ENCODE data around the gene TMEM87B.

The TMEM87B gene

DNA sequence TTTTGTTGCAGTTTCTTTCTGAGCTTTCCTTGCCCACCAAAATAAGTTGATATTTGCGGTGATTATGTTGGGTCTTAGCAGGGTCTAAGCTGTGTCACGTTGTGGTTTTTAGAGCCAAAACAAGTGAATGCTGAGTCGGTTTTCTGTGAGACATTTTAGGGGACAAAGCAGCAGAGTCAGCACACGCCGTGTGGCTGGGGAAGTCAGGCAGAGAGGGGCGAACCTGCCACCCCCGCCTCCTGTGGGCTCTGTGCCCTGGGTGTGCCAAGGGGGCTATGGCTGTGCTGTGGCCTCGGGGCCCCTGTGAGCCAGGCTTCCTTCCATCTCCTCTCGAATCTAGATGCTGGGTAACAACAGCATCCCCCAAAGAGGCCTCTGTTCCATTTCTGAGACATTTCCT, 30.8 kb upstream of the TMEM87B start:
- in situ Hi-C loops (cut with HindIII; ENCODE audit: low sequenced_read_pairs): no loop called here
- H3K4me3 ChIP-seq (ENCODE audit: low read depth, low read length): no peak overlapping the region
- no peak for DNase-seq (ENCODE audit: low read depth, low spot score)
- TF ChIP-seq, protein P1, sequence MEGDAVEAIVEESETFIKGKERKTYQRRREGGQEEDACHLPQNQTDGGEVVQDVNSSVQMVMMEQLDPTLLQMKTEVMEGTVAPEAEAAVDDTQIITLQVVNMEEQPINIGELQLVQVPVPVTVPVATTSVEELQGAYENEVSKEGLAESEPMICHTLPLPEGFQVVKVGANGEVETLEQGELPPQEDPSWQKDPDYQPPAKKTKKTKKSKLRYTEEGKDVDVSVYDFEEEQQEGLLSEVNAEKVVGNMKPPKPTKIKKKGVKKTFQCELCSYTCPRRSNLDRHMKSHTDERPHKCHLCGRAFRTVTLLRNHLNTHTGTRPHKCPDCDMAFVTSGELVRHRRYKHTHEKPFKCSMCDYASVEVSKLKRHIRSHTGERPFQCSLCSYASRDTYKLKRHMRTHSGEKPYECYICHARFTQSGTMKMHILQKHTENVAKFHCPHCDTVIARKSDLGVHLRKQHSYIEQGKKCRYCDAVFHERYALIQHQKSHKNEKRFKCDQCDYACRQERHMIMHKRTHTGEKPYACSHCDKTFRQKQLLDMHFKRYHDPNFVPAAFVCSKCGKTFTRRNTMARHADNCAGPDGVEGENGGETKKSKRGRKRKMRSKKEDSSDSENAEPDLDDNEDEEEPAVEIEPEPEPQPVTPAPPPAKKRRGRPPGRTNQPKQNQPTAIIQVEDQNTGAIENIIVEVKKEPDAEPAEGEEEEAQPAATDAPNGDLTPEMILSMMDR (IDR thresholded peaks at IDR 0.05; ENCODE audit: low read depth, low read length): no peak

DNA sequence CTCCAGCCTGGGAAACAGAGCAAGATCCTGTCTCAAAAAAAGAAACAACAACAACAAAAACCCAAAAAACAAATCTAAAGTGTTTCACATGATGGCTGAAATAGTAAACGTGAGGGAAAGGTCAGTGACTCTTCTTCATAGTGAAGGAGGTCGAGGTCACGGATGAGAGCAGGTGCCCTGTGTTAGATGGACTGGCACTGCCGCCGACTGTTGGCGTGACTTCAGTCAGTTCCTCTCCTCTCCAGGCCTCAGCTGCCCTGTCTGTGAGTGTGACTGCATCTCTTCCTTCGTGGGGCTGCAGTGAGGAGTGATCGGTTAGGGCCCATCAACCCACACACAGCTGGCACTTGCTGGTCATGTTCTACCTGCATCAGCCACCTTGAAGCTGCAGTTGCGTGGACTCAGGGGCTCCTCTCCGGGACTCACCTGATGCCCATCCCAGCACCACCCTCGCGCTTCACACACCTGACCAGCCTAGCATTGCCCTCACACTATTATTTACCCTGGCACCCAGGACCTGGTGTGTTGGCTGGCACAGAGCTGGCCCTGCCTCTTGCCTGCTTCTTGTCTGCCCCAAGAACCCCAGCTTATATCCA, 30.1 kb upstream of the TMEM87B start:
- DNase-seq (ENCODE audit: low read depth, low spot score): no peak
- H3K4me3 ChIP-seq (ENCODE audit: low read depth, low read length): no peak overlapping the region

DNA sequence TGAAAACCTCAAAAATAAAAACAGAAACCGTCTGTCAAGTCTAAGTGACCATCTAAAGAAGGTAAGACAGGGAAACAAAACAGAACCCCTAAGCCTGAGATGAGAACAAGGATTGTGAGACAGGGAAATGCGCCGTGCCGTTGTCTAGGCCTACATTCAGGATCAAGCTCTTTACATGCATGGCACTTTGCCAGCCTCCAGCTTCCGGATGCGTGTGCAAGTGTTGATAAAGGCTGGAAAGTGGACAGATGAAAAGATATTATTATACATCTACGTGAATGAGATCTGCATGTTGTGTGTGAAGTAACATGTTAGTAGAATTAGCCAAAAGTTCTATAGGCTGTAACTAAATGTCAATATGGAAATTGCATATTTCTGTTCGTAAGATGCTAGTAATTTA, 28.6 kb upstream of the TMEM87B start:
- DNase-seq (ENCODE audit: low read depth, low spot score): no peak
- TF ChIP-seq, protein P1 (IDR thresholded peaks at IDR 0.05; ENCODE audit: low read depth, low read length): no peak
- in situ Hi-C loops (cut with HindIII; ENCODE audit: low sequenced_read_pairs): no loop called here
- H3K4me3 ChIP-seq (ENCODE audit: low read depth, low read length): no peak overlapping the region

More for the DNA sequence above, 30.1 kb upstream of the TMEM87B start:
- TF ChIP-seq, protein P1 (IDR thresholded peaks at IDR 0.05; ENCODE audit: low read depth, low read length): no peak
- in situ Hi-C loops (cut with HindIII; ENCODE audit: low sequenced_read_pairs): no loop called here

DNA sequence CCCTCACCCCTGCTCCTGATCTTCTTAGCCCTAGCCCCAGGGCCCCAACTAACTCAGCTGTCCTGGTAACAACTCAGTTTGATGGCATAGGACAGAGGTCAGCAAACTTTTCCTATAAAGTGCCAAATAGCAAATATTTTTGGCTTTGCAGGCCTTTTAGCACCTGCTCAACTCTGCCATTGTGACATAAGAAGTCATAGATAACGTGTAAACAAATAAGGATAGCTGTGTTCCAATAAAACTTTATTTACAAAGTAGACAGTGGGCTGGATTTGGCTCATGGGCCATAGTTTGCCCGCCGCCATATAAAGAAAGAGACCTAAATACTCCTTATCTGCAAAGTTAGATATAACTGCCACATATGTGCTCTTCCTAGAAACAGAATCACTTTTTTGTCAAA, 27.3 kb upstream of the TMEM87B start:
- H3K4me3 ChIP-seq (ENCODE audit: low read depth, low read length): no peak overlapping the region
- in situ Hi-C loops (cut with HindIII; ENCODE audit: low sequenced_read_pairs): no loop called here
- TF ChIP-seq, protein P1 (IDR thresholded peaks at IDR 0.05; ENCODE audit: low read depth, low read length): no peak
- no peak for DNase-seq (ENCODE audit: low read depth, low spot score)

DNA sequence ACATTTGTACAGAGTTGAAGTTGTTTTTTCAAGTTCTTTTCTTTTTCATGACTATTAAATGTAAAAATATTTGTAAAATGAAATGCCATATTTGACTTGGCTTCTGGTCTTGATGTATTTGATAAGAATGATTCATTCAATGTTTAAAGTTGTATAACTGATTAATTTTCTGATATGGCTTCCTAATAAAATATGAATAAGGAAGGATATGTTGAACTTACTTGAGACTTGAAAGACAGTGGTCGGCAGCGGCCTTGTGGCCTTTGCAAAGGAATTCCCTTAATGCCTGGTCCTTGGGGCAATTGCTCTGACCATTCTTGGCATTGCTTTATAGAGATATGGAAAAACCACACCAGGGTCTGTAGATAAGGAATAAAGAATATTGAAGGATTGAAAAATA, 25.9 kb upstream of the TMEM87B start:
- DNase-seq (ENCODE audit: low read depth, low spot score): no peak
- no peak overlapping the region for H3K4me3 ChIP-seq (ENCODE audit: low read depth, low read length)
- in situ Hi-C loops (cut with HindIII; ENCODE audit: low sequenced_read_pairs): no loop called here
- TF ChIP-seq, protein P1 (IDR thresholded peaks at IDR 0.05; ENCODE audit: low read depth, low read length): no peak

DNA sequence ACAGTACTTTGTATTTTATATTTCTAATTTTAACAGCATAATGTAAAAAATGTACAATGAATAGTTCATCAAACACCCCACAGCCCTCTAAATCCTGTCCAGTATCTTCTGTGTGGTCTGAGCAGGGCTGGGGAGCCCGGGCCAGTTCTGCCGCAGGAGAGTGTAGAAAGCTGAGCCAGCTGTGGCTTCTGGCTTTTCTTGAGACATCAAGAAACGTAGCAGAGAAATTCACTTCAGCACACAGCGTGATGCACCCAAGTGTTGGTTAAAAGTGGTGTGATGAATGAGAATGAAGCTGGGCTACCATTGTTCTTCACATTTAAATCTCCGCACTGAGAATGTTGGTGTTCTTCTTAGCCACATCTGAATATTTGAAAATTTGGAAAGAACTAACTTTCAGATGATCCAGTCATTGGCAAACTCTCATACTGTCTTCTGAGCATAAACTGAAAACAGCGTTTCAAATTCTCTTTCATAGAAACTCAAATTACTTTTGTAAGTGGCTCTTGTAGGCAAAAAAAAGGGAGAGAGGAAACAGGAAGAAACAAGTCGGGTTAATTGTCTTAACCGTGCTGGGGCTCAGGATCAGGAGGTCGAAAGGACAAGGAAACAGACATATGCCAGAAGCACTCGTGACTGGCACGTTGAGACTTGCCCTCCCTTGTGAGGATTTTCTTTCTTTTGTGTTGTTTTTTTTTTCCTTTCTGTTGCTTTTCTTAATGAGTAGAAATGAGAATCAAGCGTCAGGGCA, 23.4 kb upstream of the TMEM87B start:
- H3K4me3 ChIP-seq (ENCODE audit: low read depth, low read length): no peak overlapping the region
- TF ChIP-seq, protein P1 (IDR thresholded peaks at IDR 0.05; ENCODE audit: low read depth, low read length): no peak
- DNase-seq (ENCODE audit: low read depth, low spot score): peak; percentile 30
- in situ Hi-C loops (cut with HindIII; ENCODE audit: low sequenced_read_pairs): no loop called here
